HG03135 (cell line): ENCODE results near the gene ADK.
"Not testable (repeated sequence)": the region's sequence is repeated elsewhere in the genome, so short reads cannot be mapped to it uniquely, and the experiment has no call there.

Experiments
- ATAC-seq: cut with Tn5 transposase; IDR thresholded peaks from one replicate; pipeline ENCODE4 v1.9.1; 2021; ENCODE audit warnings: mild to moderate bottlenecking, moderate library complexity; ENCODE audit not compliant: unreplicated experiment

The ADK gene

GRCh38 chr10:74406006-74406405 lies 255.0 kb downstream of the ADK start:
- ATAC-seq: no peak

- no peak for ATAC-seq
Measured at GRCh38 chr10:74415146-74415839, 264.3 kb downstream of the ADK start.

- ATAC-seq: no peak
Measured at GRCh38 chr10:74417397-74417796, 266.4 kb downstream of the ADK start.

DNA sequence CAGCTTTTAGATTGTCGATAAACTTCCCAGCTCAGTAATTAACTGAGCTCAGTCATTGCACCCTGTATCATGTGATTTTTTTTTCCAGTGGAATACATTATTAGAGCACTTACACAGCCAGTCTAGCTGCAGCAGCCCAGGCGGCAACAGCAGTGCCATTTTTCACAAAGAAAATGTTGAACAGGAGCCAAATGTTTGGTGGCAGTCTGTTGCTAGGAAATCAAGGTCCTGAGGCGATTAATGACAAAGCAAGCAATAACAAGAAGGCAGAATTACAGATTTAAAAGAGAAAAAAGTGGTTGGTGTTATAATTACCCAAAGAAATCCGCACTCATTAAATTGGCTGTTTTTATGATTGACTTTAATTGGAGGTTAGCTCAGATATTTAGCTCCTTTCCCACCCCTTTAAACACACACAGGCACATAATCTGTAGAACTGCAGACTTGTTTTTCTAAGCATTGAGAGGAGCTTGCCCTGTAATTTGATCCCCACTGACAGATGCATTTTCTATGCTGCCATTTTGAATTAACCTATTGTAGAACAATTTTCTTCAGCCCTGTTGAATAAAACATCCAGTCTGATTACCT lies 267.4 kb downstream of the ADK start:
- no peak for ATAC-seq

GRCh38 chr10:74419491-74419951 lies 268.5 kb downstream of the ADK start:
- ATAC-seq: no peak

DNA sequence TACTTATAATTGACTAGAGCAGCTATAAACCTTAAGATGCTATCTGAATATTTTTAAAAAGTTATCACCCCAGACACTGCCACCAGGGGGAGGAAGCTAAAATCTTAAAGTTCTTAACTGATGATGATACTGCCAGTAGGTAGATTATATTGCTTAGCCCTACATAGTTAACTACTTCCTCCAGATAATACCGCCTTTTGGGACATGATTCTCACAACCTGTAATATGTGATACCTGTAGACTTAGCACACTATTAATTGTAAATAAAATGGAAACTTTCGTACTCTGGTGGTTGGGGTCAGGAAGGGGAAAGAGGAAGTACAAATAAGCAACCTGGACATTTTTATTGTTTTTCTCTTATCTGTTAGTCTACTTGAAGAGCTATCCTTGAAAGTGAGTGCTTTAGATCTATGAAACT lies 268.9 kb downstream of the ADK start:
- ATAC-seq: no peak

DNA sequence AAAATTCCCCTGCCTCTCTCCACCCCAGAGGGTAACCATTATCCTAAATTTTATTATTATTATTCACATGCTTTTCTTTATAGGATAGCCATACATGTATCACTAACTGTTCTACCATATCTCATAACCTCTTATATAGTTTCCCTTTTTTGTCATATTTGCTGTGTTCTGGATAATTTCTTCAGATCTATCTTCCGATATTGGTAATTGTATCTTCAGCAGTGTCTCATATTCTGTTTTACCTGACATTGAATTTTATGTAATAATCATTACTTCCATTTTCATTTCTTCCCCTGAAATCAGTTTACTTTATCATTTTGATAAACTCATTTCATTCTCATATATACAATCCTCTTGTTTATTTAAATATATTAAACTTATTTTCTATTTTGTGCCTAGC lies 273.5 kb downstream of the ADK start:
- no peak for ATAC-seq

DNA sequence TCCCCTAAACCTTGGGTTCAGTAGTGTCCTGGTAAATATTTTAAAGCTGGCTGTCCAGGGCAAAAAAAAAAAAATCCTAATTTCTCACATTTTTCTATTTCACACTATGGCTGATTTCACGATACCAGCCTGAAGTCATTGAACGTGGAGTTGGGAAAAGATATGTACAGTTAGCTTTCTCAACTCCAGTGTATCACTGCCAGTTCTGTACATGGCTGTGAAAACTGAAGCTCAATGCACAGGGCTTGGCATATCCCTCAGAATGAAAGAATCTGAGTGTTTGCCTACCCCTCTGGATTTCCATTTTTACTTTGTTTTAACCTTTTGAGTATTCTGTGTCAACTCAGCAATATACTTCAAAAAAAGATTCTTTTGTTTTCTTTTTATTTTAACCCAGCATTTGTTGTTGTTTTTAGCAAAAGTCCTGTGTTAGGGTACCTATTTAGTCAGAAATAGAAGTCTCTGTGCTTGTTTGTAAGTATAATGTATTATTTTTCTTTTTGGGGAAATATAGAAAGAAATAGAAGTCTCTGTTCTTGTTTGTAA lies 274.5 kb downstream of the ADK start:
- no peak for ATAC-seq

GRCh38 chr10:74431816-74432215 lies 280.8 kb downstream of the ADK start:
- no peak for ATAC-seq

DNA sequence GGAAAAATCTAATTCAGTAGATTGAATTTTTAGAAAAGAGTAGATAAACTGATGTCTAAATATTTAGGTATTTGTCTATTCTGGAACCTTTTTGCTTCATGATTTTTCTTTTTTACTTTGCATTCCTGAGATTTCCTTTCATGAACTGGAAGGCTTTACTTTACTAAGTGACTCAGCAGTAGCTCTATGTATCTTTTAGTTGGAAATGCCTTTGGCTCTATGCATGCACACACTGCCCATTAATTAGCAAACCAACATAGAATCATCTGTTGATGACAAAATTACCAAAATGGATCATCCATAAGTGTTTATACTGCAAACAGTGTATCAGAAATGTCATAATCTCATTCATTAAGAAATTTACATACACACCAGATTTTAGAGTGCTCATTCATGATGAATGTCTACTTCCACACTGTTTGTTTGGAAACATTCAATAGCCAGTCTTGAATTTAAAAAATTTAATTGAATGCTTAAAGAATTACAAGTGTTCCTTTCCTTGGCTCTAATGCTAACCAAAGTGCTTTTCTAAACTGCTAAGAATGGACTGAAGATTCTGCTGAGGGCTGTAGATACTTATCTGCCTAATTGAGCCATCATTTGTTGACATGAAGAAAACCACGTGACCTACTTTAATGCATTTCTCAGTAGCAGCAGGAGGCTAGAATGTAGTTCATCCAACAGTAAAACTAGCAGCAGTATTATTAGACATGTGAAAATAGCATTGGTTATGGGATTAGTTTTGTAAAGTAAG lies 282.0 kb downstream of the ADK start:
- no peak for ATAC-seq

- no peak for ATAC-seq
Measured at GRCh38 chr10:74433595-74433956, 282.6 kb downstream of the ADK start.

DNA sequence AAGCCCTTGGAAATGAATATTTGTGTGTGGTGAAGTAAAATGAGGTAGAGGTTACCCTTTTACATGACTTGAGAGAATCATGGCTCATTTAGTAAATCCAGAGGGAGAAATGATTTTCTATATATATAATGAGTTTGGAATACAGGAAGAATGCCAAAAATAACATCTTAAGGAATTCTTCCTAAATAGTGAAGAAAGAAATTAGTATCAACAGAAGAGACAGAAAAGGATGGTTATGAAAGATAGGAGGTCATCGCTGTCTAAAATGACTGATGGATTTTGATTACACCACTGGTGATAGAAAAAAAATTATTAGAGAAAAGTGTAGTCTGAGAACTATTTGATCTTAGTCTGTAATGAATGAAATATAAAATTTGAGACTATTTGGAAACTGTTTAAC lies 283.0 kb downstream of the ADK start:
- ATAC-seq: no peak

DNA sequence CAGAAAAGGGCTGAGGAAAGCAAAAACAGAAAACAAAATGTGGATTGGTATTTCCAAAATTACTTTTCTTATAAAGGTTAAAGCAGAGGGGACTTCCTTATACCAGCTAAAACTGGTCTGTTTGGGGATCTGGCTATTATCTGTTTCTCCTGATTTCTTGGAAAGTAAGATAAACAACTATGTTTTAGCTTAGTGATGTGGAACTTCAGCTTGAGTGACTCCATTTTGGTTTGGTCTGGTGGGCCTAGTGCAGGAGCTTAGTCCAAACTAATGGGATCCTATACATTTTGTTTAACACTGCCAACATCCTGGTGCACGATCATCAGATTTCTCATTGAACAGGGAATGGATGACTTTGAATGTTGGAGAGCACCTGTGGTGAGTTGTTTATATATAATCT lies 283.5 kb downstream of the ADK start:
- ATAC-seq: no peak

- ATAC-seq: no peak
Measured at GRCh38 chr10:74436523-74437170, 285.6 kb downstream of the ADK start.

DNA sequence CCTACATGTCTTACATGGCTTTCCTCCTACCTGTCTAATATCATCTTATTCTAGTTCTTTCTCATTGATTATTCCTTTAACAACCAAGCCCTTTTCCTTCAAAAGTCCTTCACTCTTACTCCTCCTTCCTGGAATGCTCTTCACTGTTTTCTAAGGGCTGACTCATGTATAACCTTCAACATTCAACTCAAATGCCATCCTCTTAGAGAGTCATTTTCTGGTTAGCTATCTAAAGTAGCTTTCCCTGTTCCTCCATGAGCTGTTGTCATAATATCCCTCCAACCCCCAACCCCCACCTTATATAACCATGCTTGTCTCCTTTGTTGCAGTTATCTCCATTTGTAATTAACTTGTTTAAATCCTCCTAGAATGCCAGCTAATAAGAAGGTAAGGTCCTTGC lies 286.8 kb downstream of the ADK start:
- no peak for ATAC-seq

- no peak for ATAC-seq
Measured at GRCh38 chr10:74439213-74439612, 288.2 kb downstream of the ADK start.

- ATAC-seq: no peak
Measured at GRCh38 chr10:74445493-74445892, 294.5 kb downstream of the ADK start.

DNA sequence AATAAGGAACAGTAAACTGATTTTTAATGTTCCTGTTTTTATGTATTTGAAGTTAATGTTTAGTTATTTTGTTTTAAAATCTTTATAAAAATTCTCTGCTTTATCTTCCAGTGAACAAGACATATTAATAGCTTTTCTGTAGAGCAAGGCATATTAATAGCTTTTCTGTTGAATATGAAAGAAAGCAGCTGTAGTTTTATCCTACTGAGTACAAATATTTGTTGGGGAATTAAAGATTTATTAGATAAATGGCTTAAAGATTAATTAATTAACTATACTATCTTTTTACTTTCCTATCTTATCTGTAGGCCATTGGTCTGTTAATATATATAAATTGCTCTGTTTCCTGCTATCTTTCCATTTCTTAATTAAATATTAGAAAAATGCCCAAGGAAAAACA lies 299.6 kb downstream of the ADK start:
- ATAC-seq: no peak

DNA sequence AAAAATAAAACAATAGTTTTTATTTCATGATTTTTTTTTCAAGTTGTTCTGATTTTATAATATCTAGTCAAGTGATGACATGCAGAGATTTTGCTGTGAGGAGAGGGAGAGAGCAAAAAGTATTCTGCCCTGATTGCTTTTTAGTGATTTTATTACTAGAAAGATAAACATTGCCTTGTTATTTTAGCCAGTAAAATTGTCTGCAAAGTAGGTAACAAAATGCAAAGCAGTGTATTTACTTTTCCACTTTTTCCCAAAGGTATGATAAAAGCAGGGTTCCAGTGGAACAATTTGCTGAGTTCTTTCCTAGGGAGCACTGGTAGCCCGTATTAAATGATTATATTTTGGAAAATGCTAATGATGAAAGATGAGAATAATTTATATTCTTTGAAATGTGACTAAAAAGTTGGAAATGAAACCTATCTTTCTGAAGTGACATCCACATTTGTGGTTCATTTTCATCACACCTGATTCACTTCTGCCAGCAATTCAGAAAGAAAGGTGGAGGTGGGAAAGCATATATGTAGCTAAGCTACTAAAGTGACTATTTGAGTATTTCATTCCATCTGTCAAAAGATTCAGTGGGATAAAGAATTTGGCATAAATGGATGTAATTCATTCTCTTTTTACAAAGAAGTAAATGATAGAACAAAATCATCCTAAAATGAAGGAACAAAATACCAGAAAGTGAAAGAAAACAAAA lies 300.3 kb downstream of the ADK start:
- no peak for ATAC-seq

DNA sequence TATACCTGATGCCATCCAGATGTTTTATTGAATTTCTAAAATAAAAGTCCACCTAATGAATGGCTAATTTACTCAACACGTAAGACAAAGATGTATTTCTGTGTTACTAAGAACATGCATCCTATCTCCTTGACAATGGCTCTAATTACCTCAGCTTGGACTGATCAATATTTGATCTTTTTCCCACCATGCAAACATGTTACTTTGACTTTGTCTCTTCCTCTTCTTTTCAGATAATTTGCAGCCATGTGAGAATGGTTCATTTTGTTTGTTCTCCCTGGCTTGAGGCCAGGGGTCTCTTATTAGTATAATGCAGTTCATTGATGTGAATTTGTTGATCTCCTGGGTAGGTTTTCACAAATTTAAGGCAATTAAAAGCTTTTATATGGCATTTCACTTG lies 302.1 kb downstream of the ADK start:
- no peak for ATAC-seq

DNA sequence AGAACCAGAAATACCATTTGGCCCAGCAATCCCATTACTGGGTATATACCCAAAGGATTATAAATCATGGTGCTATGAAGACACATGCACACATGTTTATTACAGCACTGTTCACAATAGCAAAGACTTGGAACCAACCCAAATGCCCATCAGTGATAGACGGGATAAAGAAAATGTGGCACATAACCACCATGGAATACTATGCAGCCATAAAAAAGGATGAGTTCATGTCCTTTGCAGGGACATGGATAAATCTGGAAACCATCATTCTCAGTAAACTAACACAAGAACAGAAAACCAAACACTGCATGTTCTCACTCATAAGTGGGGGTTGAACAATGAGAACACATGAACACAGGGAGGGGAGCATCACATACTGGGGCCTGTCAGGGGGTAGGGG lies 306.5 kb downstream of the ADK start:
- not testable (repeated sequence) for ATAC-seq
